ENCODE measurements around the gene SERPINB2.

Gene SERPINB2

DNA sequence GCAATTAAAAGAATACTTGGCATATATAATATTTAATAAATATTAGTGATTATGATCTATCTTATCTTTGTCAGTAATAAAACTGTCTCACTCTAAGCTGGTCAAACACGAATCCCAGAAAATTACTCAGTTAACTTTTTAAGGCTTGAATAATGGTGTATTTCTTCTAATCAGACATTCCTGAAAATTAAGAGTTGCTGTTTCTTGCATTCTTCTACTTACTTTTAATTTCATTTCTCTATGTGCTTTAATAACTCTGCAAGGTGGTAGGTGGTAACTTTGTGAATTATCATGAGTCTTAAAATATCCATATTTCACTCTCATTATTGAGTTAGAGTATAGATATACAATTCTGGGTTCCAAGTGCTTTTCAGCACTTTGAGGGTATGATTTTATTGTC lies 17.2 kb downstream of the SERPINB2 start:
- DNase-seq (ENCODE audit: low read depth), result no peak
- no peak overlapping the region for H3K4me3 ChIP-seq (ENCODE audit: low read depth, low read length)
- in situ Hi-C loops (cut with HindIII; ENCODE audit: low sequenced_read_pairs), result no loop called here
- TF ChIP-seq, protein P1, sequence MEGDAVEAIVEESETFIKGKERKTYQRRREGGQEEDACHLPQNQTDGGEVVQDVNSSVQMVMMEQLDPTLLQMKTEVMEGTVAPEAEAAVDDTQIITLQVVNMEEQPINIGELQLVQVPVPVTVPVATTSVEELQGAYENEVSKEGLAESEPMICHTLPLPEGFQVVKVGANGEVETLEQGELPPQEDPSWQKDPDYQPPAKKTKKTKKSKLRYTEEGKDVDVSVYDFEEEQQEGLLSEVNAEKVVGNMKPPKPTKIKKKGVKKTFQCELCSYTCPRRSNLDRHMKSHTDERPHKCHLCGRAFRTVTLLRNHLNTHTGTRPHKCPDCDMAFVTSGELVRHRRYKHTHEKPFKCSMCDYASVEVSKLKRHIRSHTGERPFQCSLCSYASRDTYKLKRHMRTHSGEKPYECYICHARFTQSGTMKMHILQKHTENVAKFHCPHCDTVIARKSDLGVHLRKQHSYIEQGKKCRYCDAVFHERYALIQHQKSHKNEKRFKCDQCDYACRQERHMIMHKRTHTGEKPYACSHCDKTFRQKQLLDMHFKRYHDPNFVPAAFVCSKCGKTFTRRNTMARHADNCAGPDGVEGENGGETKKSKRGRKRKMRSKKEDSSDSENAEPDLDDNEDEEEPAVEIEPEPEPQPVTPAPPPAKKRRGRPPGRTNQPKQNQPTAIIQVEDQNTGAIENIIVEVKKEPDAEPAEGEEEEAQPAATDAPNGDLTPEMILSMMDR (IDR thresholded peaks at IDR 0.05; ENCODE audit: low read depth, low read length, missing control alignments), result no peak

DNA sequence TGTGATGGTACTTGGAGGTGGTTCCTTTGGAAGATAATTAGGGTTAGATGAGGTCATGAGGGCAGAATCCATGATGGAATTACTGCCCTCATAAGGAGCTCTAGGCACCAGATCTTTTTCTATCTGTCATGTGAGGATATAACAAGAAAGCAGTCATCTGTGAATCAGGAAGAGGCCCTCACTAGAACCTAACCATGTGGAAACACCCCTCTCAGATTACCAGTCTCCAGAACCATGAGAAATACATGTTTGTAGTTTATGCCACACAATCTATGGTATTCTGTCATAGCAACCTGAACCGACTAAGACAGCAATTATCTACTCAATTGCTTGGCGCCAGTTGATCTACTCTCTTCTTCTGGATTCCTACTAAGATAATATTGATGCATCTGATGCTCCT lies 17.9 kb downstream of the SERPINB2 start:
- TF ChIP-seq, protein P1 (IDR thresholded peaks at IDR 0.05; ENCODE audit: low read depth, low read length, missing control alignments), result no peak
- H3K4me3 ChIP-seq (ENCODE audit: low read depth, low read length), result no peak overlapping the region
- in situ Hi-C loops (cut with HindIII; ENCODE audit: low sequenced_read_pairs), result no loop called here
- DNase-seq (ENCODE audit: low read depth), result no peak

DNA sequence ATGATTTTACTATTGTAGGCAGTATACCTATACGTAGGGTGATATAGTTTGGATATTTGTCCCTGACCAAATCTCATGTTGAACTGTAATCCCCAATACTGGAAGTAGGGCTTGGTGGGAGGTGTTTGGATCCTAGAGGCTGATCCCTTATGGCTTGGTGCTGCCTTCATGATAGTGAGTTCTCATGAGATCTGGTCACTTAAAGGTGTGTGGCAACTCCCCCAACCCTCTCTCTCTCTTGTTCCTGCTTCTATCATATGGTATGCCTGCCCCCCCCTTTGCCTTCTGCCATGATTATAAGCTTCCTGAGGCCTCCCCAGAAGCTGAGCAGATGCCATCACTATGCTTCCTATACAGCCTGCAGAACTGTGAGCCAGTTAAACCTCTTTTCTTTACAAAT lies 18.6 kb downstream of the SERPINB2 start:
- no peak for DNase-seq (ENCODE audit: low read depth)
- in situ Hi-C loops (cut with HindIII; ENCODE audit: low sequenced_read_pairs), result no loop called here

DNA sequence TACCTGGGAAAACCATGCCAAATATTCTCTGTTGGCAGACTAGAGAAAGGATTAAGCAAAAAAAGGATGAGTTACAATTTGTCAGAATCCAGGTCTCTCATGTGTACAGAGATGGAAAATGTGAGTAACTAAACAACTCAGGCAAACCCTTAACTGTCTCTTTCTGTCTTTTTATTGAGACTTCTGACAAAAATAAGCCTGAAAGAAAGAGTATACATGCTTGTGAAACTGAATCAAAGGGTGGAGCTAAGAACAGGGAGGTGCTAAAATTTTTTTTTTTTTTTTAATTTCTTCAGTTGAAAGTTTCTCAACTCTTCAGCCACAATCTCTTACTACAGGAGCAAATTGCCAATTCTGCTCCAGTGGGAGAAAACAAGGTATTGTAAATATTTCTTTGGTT lies 20.2 kb downstream of the SERPINB2 start, which contains the start of gene SERPINB10:
Gene SERPINB10 (plus strand): TSS at position 295 of the 400 bp plus-strand sequence. CDS start 7,553 bp downstream, outside the sequence.
- TF ChIP-seq, protein P1 (IDR thresholded peaks at IDR 0.05; ENCODE audit: low read depth, low read length, missing control alignments), result no peak
- H3K4me3 ChIP-seq (ENCODE audit: low read depth, low read length), result no peak within 1 kb of the TSS
- in situ Hi-C loops (cut with HindIII; ENCODE audit: low sequenced_read_pairs), result no loop called here
- DNase-seq (ENCODE audit: low read depth), result no peak

More for the DNA sequence above, 18.6 kb downstream of the SERPINB2 start:
- TF ChIP-seq, protein P1 (IDR thresholded peaks at IDR 0.05; ENCODE audit: low read depth, low read length, missing control alignments), result no peak
- H3K4me3 ChIP-seq (ENCODE audit: low read depth, low read length), result no peak overlapping the region

DNA sequence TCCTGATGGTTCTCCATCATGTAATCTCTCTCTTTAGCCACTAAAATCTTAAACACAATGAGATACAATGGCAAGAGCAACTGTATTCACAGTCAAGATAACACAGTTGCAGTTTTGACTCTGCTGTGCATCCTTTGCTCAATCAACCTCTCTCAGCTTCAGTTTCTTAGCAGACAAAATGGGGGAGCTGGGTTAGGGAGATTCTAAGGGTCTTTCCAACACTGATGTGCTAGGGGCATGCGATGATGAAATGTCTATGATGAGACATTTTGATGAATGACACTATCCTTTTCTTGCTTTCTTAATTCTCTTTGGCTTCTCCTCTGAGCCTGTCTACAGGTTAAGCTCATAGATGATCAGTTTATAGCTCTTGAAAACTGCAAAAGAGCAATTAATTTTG lies 21.4 kb downstream of the SERPINB2 start:
- TF ChIP-seq, protein P1 (IDR thresholded peaks at IDR 0.05; ENCODE audit: low read depth, low read length, missing control alignments), result no peak
- no peak for DNase-seq (ENCODE audit: low read depth)

DNA sequence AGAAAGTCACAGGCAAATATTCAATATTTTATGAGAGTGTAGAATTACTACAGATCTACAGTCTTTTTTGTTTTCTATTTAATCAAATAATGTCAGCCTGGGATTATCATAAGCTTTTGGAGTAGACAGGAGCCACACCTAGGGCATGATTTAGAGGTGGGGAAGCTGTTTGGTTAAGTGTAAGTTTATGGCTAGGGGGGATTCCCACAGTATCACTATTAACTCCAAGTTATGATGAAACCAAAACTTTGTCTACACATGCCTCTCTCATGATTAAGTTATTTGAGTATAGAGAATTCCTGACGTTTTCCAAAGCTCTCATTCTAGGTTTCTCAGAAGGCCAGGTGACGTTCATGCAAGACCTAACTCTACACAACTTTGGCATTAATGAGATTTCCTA lies 22.4 kb downstream of the SERPINB2 start:
- in situ Hi-C loops (cut with HindIII; ENCODE audit: low sequenced_read_pairs), result no loop called here
- TF ChIP-seq, protein P1 (IDR thresholded peaks at IDR 0.05; ENCODE audit: low read depth, low read length, missing control alignments), result no peak
- no peak overlapping the region for H3K4me3 ChIP-seq (ENCODE audit: low read depth, low read length)
- no peak for DNase-seq (ENCODE audit: low read depth)

More for the DNA sequence above, 21.4 kb downstream of the SERPINB2 start:
- in situ Hi-C loops (cut with HindIII; ENCODE audit: low sequenced_read_pairs), result no loop called here
- H3K4me3 ChIP-seq (ENCODE audit: low read depth, low read length), result no peak overlapping the region

DNA sequence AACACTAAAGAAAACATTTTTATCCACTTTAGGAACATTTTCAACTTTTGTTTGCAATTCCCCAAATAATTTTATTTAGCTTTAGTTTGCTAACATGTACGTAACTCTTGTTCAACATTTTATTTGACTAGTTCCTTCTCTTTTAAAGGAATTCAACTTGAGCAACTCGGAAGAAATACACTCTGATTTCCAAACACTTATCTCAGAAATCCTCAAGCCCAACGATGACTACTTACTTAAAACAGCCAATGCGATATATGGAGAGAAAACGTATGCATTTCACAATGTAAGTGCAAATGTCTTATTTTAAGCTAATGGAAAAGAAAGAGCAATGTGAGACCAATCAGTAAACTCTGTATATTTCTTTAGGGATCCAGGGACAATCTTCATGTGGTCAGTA lies 30.3 kb downstream of the SERPINB2 start:
- no peak overlapping the region for H3K4me3 ChIP-seq (ENCODE audit: low read depth, low read length)
- TF ChIP-seq, protein P1 (IDR thresholded peaks at IDR 0.05; ENCODE audit: low read depth, low read length, missing control alignments), result no peak
- in situ Hi-C loops (cut with HindIII; ENCODE audit: low sequenced_read_pairs), result no loop called here
- DNase-seq (ENCODE audit: low read depth), result no peak

Data from astrocyte of the cerebellum (primary cell).